Stimulated activated memory B cell treated with anti-CD40 and anti-IgM and Interleukin-4, amounts not matched to agents 10 μg/mL and 1 μg/mL and 100 μg/mL, for 72 hours (primary cell): ENCODE measurements around the gene NPAT.
"Not testable (repeated sequence)": the region's sequence is repeated elsewhere in the genome, so short reads cannot be mapped to it uniquely, and the experiment has no call there.

Experiments used
- ATAC-seq: fragments of 150-1000 bp; cut with Tn5 transposase; 2 replicates; pipeline ENCODE4 v1.10.0; 2021
- H3K27ac Mint-ChIP-seq: one replicate; pipeline ENCODE4 v1.8.0; 2022; ENCODE audit warnings: mild to moderate bottlenecking, mixed read lengths
- H3K27me3 Mint-ChIP-seq: one replicate; pipeline ENCODE4 v1.8.0; 2022; ENCODE audit warnings: mixed read lengths
- H3K36me3 Mint-ChIP-seq: one replicate; pipeline ENCODE4 v1.8.0; 2022; ENCODE audit warnings: mixed read lengths
- H3K4me1 Mint-ChIP-seq: one replicate; pipeline ENCODE4 v1.8.0; 2022; ENCODE audit warnings: mixed read lengths
- H3K4me3 Mint-ChIP-seq: one replicate; pipeline ENCODE4 v1.8.0; 2022; ENCODE audit warnings: mild to moderate bottlenecking, moderate library complexity, mixed read lengths
- H3K9me3 Mint-ChIP-seq: one replicate; pipeline ENCODE4 v1.8.0; 2022; ENCODE audit warnings: mixed read lengths

The NPAT gene

GRCh38 chr11:108147150-108147549 is 75.3 kb downstream of the NPAT start:
- H3K27ac Mint-ChIP-seq: peak overlapping the region; percentile 19
- peaks cover 66% of the 10 kb centered on the region for H3K36me3 Mint-ChIP-seq
- peaks cover 4% of the 10 kb centered on the region for H3K4me1 Mint-ChIP-seq
- H3K27me3 Mint-ChIP-seq: no peaks in the 10 kb centered on the region
- ATAC-seq: no peak
- H3K4me3 Mint-ChIP-seq: no peak overlapping the region
- H3K9me3 Mint-ChIP-seq: no peaks in the 10 kb centered on the region

GRCh38 chr11:108144615-108145014 is 77.8 kb downstream of the NPAT start:
- no peaks in the 10 kb centered on the region for H3K27me3 Mint-ChIP-seq
- peaks cover 4% of the 10 kb centered on the region for H3K4me1 Mint-ChIP-seq
- H3K36me3 Mint-ChIP-seq: peaks cover 68% of the 10 kb centered on the region
- H3K9me3 Mint-ChIP-seq: no peaks in the 10 kb centered on the region
- ATAC-seq: no peak
- H3K4me3 Mint-ChIP-seq: no peak overlapping the region
- no peak overlapping the region for H3K27ac Mint-ChIP-seq

GRCh38 chr11:108142304-108142703 is 80.1 kb downstream of the NPAT start:
- H3K27me3 Mint-ChIP-seq: no peaks in the 10 kb centered on the region
- H3K9me3 Mint-ChIP-seq: no peaks in the 10 kb centered on the region
- H3K4me1 Mint-ChIP-seq: peaks cover 5% of the 10 kb centered on the region
- peaks cover 57% of the 10 kb centered on the region for H3K36me3 Mint-ChIP-seq
- no peak for ATAC-seq
- H3K27ac Mint-ChIP-seq: no peak overlapping the region
- H3K4me3 Mint-ChIP-seq: no peak overlapping the region

GRCh38 chr11:108137212-108137611 is 85.2 kb downstream of the NPAT start:
- H3K9me3 Mint-ChIP-seq: no peaks in the 10 kb centered on the region
- H3K4me3 Mint-ChIP-seq: no peak overlapping the region
- peaks cover 6% of the 10 kb centered on the region for H3K4me1 Mint-ChIP-seq
- H3K27ac Mint-ChIP-seq: peak overlapping the region; percentile 3
- ATAC-seq: no peak
- no peaks in the 10 kb centered on the region for H3K27me3 Mint-ChIP-seq
- peaks cover 45% of the 10 kb centered on the region for H3K36me3 Mint-ChIP-seq

GRCh38 chr11:108135845-108136544 is 86.4 kb downstream of the NPAT start:
- ATAC-seq: peak; percentile 50
- peaks cover 40% of the 10 kb centered on the region for H3K36me3 Mint-ChIP-seq
- H3K9me3 Mint-ChIP-seq: no peaks in the 10 kb centered on the region
- H3K4me1 Mint-ChIP-seq: peaks cover 6% of the 10 kb centered on the region
- H3K27ac Mint-ChIP-seq: no peak overlapping the region
- H3K4me3 Mint-ChIP-seq: no peak overlapping the region
- H3K27me3 Mint-ChIP-seq: no peaks in the 10 kb centered on the region

- H3K4me1 Mint-ChIP-seq, H3K9me3 Mint-ChIP-seq, ATAC-seq, H3K27me3 Mint-ChIP-seq, H3K27ac Mint-ChIP-seq, H3K4me3 Mint-ChIP-seq: not testable (repeated sequence)
- H3K36me3 Mint-ChIP-seq: peaks cover 31% of the 10 kb centered on the region
Observed at GRCh38 chr11:108132993-108133538, 89.4 kb downstream of the NPAT start.

GRCh38 chr11:108131993-108132392 is 90.4 kb downstream of the NPAT start:
- no peak for ATAC-seq
- Mint-ChIP-seq H3K4me1 (peaks cover 8% of the 10 kb centered on the region), H3K4me3 (no peak overlapping the region), H3K36me3 (peaks cover 34% of the 10 kb centered on the region), H3K27ac (no peak overlapping the region), H3K9me3 (no peaks in the 10 kb centered on the region), H3K27me3 (no peaks in the 10 kb centered on the region)

- Mint-ChIP-seq H3K27ac (no peak overlapping the region), H3K4me3 (no peak overlapping the region), H3K36me3 (peaks cover 41% of the 10 kb centered on the region)
Observed at GRCh38 chr11:108128772-108129171, 93.7 kb downstream of the NPAT start.

GRCh38 chr11:108125096-108125495 is 97.3 kb downstream of the NPAT start:
- Mint-ChIP-seq H3K9me3 (no peaks in the 10 kb centered on the region), H3K4me3 (no peak overlapping the region), H3K4me1 (peaks cover 59% of the 10 kb centered on the region), H3K27me3 (no peaks in the 10 kb centered on the region), H3K36me3 (peaks cover 35% of the 10 kb centered on the region), H3K27ac (peak overlapping the region; percentile 81)
- no peak for ATAC-seq

More at GRCh38 chr11:108128772-108129171, 93.7 kb downstream of the NPAT start:
- Mint-ChIP-seq H3K27me3 (no peaks in the 10 kb centered on the region), H3K9me3 (no peaks in the 10 kb centered on the region), H3K4me1 (peaks cover 32% of the 10 kb centered on the region)
- no peak for ATAC-seq

- peaks cover 21% of the 10 kb centered on the region for H3K36me3 Mint-ChIP-seq
- no peaks in the 10 kb centered on the region for H3K9me3 Mint-ChIP-seq
- peak overlapping the region; percentile 84 for H3K27ac Mint-ChIP-seq
- peaks cover 53% of the 10 kb centered on the region for H3K4me1 Mint-ChIP-seq
- peak overlapping the region; percentile 88 for H3K4me3 Mint-ChIP-seq
- no peaks in the 10 kb centered on the region for H3K27me3 Mint-ChIP-seq
- ATAC-seq: no peak
Observed at GRCh38 chr11:108122166-108122628, 100.2 kb downstream of the NPAT start.

- ATAC-seq: peak; percentile 100
- H3K4me1 Mint-ChIP-seq: peaks cover 51% of the 10 kb centered on the region
- peak within 1 kb of the TSS; percentile 84 for H3K27ac Mint-ChIP-seq
- no peaks in the 10 kb centered on the region for H3K27me3 Mint-ChIP-seq
- peaks cover 19% of the 10 kb centered on the region for H3K36me3 Mint-ChIP-seq
- peak within 1 kb of the TSS; percentile 88 for H3K4me3 Mint-ChIP-seq
- no peaks in the 10 kb centered on the region for H3K9me3 Mint-ChIP-seq
Observed at GRCh38 chr11:108121274-108122155, 100.9 kb downstream of the NPAT start, which contains the start of gene ACAT1. Gene ACAT1, plus strand, starts transcription at chr11:108121567. Its CDS starts 40 bp downstream, at chr11:108121607.

- not testable (repeated sequence) for H3K27me3 Mint-ChIP-seq, H3K9me3 Mint-ChIP-seq
- H3K4me1 Mint-ChIP-seq: peaks cover 45% of the 10 kb centered on the region
- ATAC-seq: peak; percentile 3
- peaks cover 14% of the 10 kb centered on the region for H3K36me3 Mint-ChIP-seq
- H3K27ac Mint-ChIP-seq: peak overlapping the region; percentile 84
- peak overlapping the region; percentile 88 for H3K4me3 Mint-ChIP-seq
Observed at GRCh38 chr11:108120936-108121273, 101.5 kb downstream of the NPAT start.

GRCh38 chr11:108117746-108118371 is 104.6 kb downstream of the NPAT start:
- Mint-ChIP-seq H3K4me3 (no peak overlapping the region), H3K4me1 (peaks cover 18% of the 10 kb centered on the region), H3K27me3 (no peaks in the 10 kb centered on the region), H3K27ac (no peak overlapping the region), H3K36me3 (no peaks in the 10 kb centered on the region), H3K9me3 (no peaks in the 10 kb centered on the region)
- ATAC-seq: no peak

- peaks cover 5% of the 10 kb centered on the region for H3K36me3 Mint-ChIP-seq
- H3K4me1 Mint-ChIP-seq: peaks cover under 1% of the 10 kb centered on the region
- H3K4me3 Mint-ChIP-seq: no peak overlapping the region
- ATAC-seq: no peak
- no peak overlapping the region for H3K27ac Mint-ChIP-seq
- H3K27me3 Mint-ChIP-seq: no peaks in the 10 kb centered on the region
- no peaks in the 10 kb centered on the region for H3K9me3 Mint-ChIP-seq
Observed at GRCh38 chr11:108115500-108116140, 106.8 kb downstream of the NPAT start.

GRCh38 chr11:108112057-108112456 is 110.4 kb downstream of the NPAT start:
- H3K9me3 Mint-ChIP-seq: no peaks in the 10 kb centered on the region
- H3K4me1 Mint-ChIP-seq: no peaks in the 10 kb centered on the region
- no peak overlapping the region for H3K4me3 Mint-ChIP-seq
- no peak for ATAC-seq
- H3K27me3 Mint-ChIP-seq: no peaks in the 10 kb centered on the region
- H3K36me3 Mint-ChIP-seq: peaks cover 5% of the 10 kb centered on the region
- H3K27ac Mint-ChIP-seq: no peak overlapping the region
